BLaER1 (cell line): Measurements from ENCODE around the gene CRACDL.

ENCODE experiments used
- H3K27ac ChIP-seq: shearing (Covaris generic); formaldehyde crosslinking; 2 replicates; pipeline ENCODE4 v1.8.1; 2022
- H3K27me3 ChIP-seq: shearing (Covaris generic); formaldehyde crosslinking; 2 replicates; pipeline ENCODE4 v1.8.1; 2022
- H3K36me3 ChIP-seq: shearing (Covaris generic); formaldehyde crosslinking; 2 replicates; pipeline ENCODE4 v1.8.1; 2022
- H3K4me1 ChIP-seq: shearing (Covaris generic); formaldehyde crosslinking; 2 replicates; pipeline ENCODE4 v1.8.1; 2022
- H3K4me2 ChIP-seq: shearing (Covaris generic); formaldehyde crosslinking; 2 replicates; pipeline ENCODE4 v1.8.1; 2022
- H3K4me3 ChIP-seq: shearing (Covaris generic); formaldehyde crosslinking; 2 replicates; pipeline ENCODE4 v1.8.1; 2022
- H3K9ac ChIP-seq: shearing (Covaris generic); formaldehyde crosslinking; 2 replicates; pipeline ENCODE4 v1.8.1; 2022
- H3K9me3 ChIP-seq: shearing (Covaris generic); formaldehyde crosslinking; 2 replicates; pipeline ENCODE4 v1.8.1; 2022
- H4K20me1 ChIP-seq: shearing (Covaris generic); formaldehyde crosslinking; 2 replicates; pipeline ENCODE4 v1.8.1; 2022
- Cebpa-rat ChIP-seq: shearing (Covaris generic); IDR thresholded peaks from 2 replicates; pipeline ENCODE4 v1.8.1; 2022

The CRACDL gene

DNA sequence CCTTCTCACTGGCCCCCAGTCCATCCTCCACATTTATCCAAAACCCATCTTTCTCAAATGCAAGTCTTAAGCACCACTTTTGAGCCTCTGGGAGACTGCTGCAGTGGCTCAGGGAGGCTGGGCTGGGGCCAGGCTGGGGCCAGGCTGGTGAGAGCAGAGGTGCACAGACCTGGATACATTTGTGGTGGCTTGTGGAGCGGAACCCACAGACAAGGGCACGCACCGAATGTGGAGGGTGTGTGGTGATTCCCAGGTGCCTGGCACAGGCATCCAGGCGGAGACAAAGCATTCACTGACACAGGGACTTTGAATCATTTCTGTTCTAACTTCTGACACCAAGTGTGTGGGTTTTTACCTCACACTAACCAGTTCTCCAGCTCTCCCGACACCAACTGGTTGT, 162.9 kb downstream of the CRACDL start:
- H3K27me3 ChIP-seq, result no peaks in the 10 kb centered on the region
- no peak overlapping the region for H3K4me3 ChIP-seq
- H3K27ac ChIP-seq, result peak overlapping the region; percentile 71
- no peaks in the 10 kb centered on the region for H3K9me3 ChIP-seq
- peaks cover 94% of the 10 kb centered on the region for H3K4me1 ChIP-seq
- peak overlapping the region; percentile 83 for H3K4me2 ChIP-seq
- H4K20me1 ChIP-seq, result no peaks in the 10 kb centered on the region
- TF ChIP-seq Cebpa-rat, result no peak
- no peaks in the 10 kb centered on the region for H3K36me3 ChIP-seq
- peak overlapping the region; percentile 42; the same call in 1 of the 2 replicates for H3K9ac ChIP-seq

GRCh38 chr2:98772536-98772935, 163.5 kb downstream of the CRACDL start:
- no peak overlapping the region for H3K9ac ChIP-seq
- peak overlapping the region; percentile 71 for H3K27ac ChIP-seq
- H3K9me3 ChIP-seq, result no peaks in the 10 kb centered on the region
- no peaks in the 10 kb centered on the region for H3K27me3 ChIP-seq
- no peak for TF ChIP-seq Cebpa-rat
- H3K4me3 ChIP-seq, result no peak overlapping the region
- no peaks in the 10 kb centered on the region for H4K20me1 ChIP-seq
- peaks cover 95% of the 10 kb centered on the region for H3K4me1 ChIP-seq
- H3K4me2 ChIP-seq, result peak overlapping the region; percentile 83
- no peaks in the 10 kb centered on the region for H3K36me3 ChIP-seq

DNA sequence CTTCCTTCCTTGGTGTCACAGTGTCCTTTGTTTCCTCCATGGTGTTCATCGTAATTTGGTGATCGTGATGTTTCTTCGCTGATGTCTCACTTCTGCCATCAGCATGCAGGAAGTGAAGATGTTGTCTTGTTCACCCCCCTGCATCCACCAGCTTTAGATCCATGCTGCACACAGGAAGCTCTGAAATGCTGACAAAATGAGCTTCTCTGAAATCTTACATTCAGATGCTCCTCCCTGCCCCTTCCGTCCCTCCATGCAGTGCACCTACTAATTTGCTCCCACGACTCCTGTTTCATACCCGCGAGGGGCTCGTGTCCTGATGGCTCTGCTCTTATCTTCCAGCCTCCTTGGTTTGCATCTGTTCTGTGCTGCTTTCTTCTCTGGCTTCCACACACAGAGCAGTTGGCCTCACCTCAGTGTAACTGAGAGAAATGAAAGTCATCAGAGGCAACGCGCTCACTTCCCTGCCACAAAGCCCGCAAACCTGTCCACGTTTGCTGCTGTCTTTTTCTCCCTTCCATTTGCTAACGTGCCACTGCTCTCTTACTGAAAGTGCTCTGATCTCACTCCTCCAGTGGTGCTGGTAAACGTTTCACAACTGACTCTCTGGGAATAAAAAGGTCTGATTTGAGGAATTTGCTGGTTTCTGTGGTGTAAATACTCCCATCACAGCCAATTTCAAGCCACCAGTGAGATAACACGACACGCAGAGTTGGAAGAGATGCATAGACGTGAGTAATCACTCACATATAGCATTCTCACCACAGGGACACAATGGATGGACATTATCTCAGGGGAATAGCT, 164.1 kb downstream of the CRACDL start:
- Histone ChIP-seq H4K20me1 (no peaks in the 10 kb centered on the region), H3K36me3 (no peaks in the 10 kb centered on the region), H3K4me2 (peak overlapping the region; percentile 83), H3K27me3 (no peaks in the 10 kb centered on the region), H3K9me3 (no peaks in the 10 kb centered on the region), H3K9ac (peak overlapping the region; percentile 62), H3K4me3 (peak overlapping the region; percentile 35), H3K4me1 (peaks cover 99% of the 10 kb centered on the region), H3K27ac (peak overlapping the region; percentile 71)
- no peak for TF ChIP-seq Cebpa-rat

DNA sequence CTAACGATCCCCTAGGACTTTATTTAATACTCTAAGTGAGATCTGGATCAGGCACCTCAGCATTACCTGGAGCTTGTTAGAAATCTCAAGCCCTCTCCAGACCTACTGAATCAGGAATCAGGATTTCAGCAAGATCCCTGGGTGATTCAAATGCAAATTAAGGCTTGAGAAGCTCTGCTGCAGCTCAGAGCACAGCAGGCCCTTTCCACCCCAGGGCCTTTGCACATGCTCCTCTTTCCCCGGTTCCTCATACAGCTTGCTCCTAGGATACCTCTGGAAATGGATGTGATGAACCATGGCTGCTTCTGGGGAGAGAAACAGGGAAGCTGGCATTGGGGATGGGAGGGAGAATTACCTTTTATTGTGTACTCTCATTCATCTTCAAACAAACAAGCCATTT, 164.8 kb downstream of the CRACDL start:
- H3K4me1 ChIP-seq, result peaks cover 99% of the 10 kb centered on the region
- H3K27ac ChIP-seq, result peak overlapping the region; percentile 71
- no peaks in the 10 kb centered on the region for H3K27me3 ChIP-seq
- H4K20me1 ChIP-seq, result no peaks in the 10 kb centered on the region
- H3K9ac ChIP-seq, result peak overlapping the region; percentile 62; the same call in 1 of the 2 replicates
- no peak for TF ChIP-seq Cebpa-rat
- peak overlapping the region; percentile 83 for H3K4me2 ChIP-seq
- no peaks in the 10 kb centered on the region for H3K9me3 ChIP-seq
- no peaks in the 10 kb centered on the region for H3K36me3 ChIP-seq
- no peak overlapping the region; the same call in 1 of the 2 replicates for H3K4me3 ChIP-seq

DNA sequence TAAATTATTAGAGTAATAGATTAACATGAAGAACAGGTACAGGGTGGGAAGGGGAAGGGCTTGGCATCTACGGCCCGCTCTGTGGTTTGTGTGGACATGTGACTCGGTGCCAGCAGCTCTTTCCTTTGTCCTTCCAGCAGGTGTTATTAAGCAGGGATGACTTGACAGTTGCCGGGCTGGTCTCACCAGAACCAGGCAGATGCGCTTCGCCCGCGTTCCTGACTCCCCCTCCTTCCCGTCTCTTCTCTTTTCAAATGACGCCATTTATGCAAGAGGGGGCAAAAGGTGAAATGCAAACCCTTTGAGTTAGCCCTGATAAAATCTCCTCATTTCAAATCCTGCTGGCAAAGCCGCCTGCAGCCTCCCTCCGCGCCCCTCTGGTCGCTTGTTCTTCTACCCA, 166.2 kb downstream of the CRACDL start:
- H3K36me3 ChIP-seq, result no peaks in the 10 kb centered on the region
- TF ChIP-seq Cebpa-rat, result no peak
- H3K27me3 ChIP-seq, result no peaks in the 10 kb centered on the region
- no peaks in the 10 kb centered on the region for H4K20me1 ChIP-seq
- H3K4me2 ChIP-seq, result peak overlapping the region; percentile 83
- no peak overlapping the region for H3K9ac ChIP-seq
- peaks cover 99% of the 10 kb centered on the region for H3K4me1 ChIP-seq
- H3K27ac ChIP-seq, result peak overlapping the region; percentile 70; the same call in 1 of the 2 replicates
- H3K4me3 ChIP-seq, result no peak overlapping the region
- no peaks in the 10 kb centered on the region for H3K9me3 ChIP-seq

DNA sequence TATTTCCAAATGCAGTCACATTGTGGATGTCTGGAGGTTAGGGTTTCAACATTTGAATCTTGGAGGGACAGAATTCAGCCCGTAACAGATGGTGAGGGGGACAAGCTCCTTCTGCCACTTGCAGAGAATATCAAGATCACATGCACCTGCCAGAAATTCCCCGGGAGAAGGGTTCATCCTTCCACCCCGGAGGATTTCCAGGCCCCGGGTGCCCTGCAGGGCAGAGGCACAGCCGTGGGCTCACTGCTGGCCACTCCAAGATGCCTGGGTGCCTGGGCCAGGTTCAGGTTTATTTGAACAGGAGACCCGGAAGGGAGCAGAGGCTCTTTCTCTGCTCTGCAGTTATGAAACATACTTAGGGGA, 166.9 kb downstream of the CRACDL start:
- Histone ChIP-seq H3K4me1 (peaks cover 99% of the 10 kb centered on the region), H3K27ac (peak overlapping the region; percentile 70), H3K36me3 (no peaks in the 10 kb centered on the region), H3K4me3 (no peak overlapping the region), H3K4me2 (peak overlapping the region; percentile 83), H3K9me3 (no peaks in the 10 kb centered on the region), H3K9ac (0 out of 2 replicates have a peak overlapping the region, but pooled peaks have one; percentile 9), H3K27me3 (no peaks in the 10 kb centered on the region), H4K20me1 (no peaks in the 10 kb centered on the region)
- TF ChIP-seq Cebpa-rat, result no peak

DNA sequence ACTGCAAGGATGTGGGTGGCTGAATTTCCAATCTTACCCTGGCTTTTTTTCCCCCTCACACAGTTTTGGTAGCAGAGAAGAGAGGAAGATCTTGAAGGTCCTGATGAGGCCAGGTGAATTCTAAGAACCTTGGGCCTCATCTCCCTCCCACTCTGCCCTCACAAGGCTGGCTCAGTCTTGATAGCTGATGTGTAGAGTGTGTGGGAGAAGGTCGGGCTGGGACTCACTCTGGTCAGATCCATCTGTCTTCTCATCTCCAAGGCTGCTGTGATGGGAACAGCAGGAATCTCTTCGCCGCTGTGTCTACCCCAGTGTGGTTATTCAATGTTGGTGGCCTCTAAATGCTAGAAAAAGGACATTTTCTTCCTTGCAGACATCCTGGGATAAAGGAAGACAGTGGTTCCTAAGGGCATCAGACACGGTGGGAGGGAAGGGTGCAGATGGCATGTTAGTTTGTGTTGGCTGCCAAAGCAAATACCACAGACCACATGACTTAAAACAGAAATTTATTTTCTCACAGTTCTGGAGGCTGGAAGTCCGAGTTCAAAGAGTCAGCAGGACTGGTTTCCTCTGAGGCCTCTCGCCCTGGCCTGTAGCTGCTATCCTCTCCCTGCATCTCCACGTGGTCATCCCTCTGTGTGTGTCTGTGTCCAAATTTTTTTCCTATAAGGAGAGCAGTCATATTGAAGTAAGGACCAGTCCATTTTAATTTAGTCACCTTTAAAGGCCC, 167.5 kb downstream of the CRACDL start:
- H4K20me1 ChIP-seq, result no peaks in the 10 kb centered on the region
- H3K27me3 ChIP-seq, result no peaks in the 10 kb centered on the region
- H3K4me2 ChIP-seq, result peak overlapping the region; percentile 83
- peak overlapping the region; percentile 9; the same call in 1 of the 2 replicates for H3K9ac ChIP-seq
- H3K27ac ChIP-seq, result peak overlapping the region; percentile 70
- no peak for TF ChIP-seq Cebpa-rat
- peaks cover 99% of the 10 kb centered on the region for H3K4me1 ChIP-seq
- H3K36me3 ChIP-seq, result no peaks in the 10 kb centered on the region
- no peak overlapping the region for H3K4me3 ChIP-seq
- H3K9me3 ChIP-seq, result no peaks in the 10 kb centered on the region

DNA sequence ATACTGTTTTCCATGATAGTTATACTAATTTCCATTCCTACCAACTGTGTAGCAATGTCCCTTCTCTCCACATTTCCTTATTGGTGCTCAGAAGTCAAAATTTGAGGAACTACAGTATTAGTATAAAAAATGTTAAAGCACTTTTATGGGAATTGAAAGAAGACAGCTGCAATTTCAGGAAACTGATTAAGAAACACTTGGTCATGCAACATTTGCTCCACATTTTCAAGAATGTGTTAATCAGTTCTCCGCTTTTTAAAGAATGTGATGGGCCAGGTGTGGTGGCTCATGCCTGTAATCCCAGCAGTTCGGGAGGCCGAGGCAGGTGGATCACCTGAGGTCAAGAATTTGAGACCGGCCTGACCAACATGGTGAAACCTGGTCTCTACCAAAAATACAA, 171.5 kb downstream of the CRACDL start:
- no peak overlapping the region for H3K9ac ChIP-seq
- H4K20me1 ChIP-seq, result no peaks in the 10 kb centered on the region
- H3K4me1 ChIP-seq, result peaks cover 100% of the 10 kb centered on the region
- H3K9me3 ChIP-seq, result no peaks in the 10 kb centered on the region
- H3K27ac ChIP-seq, result 0 out of 2 replicates have a peak overlapping the region, but pooled peaks have one; percentile 4
- no peak overlapping the region for H3K4me3 ChIP-seq
- H3K27me3 ChIP-seq, result no peaks in the 10 kb centered on the region
- H3K4me2 ChIP-seq, result peak overlapping the region; percentile 83
- H3K36me3 ChIP-seq, result no peaks in the 10 kb centered on the region
- TF ChIP-seq Cebpa-rat, result no peak

- H3K36me3 ChIP-seq, result no peaks in the 10 kb centered on the region
- no peaks in the 10 kb centered on the region for H4K20me1 ChIP-seq
- H3K4me3 ChIP-seq, result no peak overlapping the region
- no peaks in the 10 kb centered on the region for H3K27me3 ChIP-seq
- no peak for TF ChIP-seq Cebpa-rat
- H3K4me2 ChIP-seq, result peak overlapping the region; percentile 83
- no peaks in the 10 kb centered on the region for H3K9me3 ChIP-seq
- H3K27ac ChIP-seq, result peak overlapping the region; percentile 19
- no peak overlapping the region for H3K9ac ChIP-seq
- H3K4me1 ChIP-seq, result peaks cover 100% of the 10 kb centered on the region
Observed at GRCh38 chr2:98763209-98763951, 172.6 kb downstream of the CRACDL start.
